Measurements from ENCODE around the gene IQGAP1. TPM values are rescaled to one million over a fixed set of nuclear protein-coding genes. Genes with fewer than 3 reads are reported as not detected.
"Not testable (repeated sequence)": the region's sequence is repeated elsewhere in the genome, so short reads cannot be mapped to it uniquely, and the experiment has no call there.

IQGAP1 gene
- total RNA-seq, 2 experiments from 2014 or later, result 217 to 221 TPM

DNA sequence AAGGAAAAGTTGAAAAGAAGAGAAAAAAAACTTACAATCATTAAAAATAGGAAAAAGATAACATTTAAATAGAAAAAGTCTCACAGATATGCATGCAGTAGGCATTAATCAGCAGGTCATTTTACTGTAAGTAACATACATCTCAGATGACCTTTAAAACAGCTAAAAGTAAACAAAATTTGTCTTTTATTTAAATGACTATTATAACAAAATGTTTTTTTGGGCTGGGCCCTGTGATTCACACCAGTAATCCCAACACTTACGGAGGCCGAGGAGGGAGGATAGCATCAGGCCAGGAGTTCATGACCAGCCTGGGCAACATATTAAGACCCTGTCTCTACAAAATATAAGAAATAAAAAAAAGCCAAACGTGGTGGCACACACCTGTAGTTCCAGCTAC is 14.7 kb downstream of the IQGAP1 start:
- peaks cover 75% of the 10 kb centered on the region for H3K4me1 Mint-ChIP-seq
- no peak overlapping the region for H3K27ac Mint-ChIP-seq
- DNase-seq (no peak), ATAC-seq (no peak)
- no peak overlapping the region for H3K4me3 Mint-ChIP-seq
- H3K27me3 Mint-ChIP-seq, result no peaks in the 10 kb centered on the region
- CTCF ChIA-PET, result interaction anchor here (1.2 to 1.7 kb wide), 3 partner anchors 15 to 82 kb away, joined by 3 to 6 read pairs (median 6); partner anchors contain the start of gene IQGAP1
- no peaks in the 10 kb centered on the region for H3K9me3 Mint-ChIP-seq (ENCODE audit: low read depth)
- peaks cover 42% of the 10 kb centered on the region for H3K36me3 Mint-ChIP-seq

DNA sequence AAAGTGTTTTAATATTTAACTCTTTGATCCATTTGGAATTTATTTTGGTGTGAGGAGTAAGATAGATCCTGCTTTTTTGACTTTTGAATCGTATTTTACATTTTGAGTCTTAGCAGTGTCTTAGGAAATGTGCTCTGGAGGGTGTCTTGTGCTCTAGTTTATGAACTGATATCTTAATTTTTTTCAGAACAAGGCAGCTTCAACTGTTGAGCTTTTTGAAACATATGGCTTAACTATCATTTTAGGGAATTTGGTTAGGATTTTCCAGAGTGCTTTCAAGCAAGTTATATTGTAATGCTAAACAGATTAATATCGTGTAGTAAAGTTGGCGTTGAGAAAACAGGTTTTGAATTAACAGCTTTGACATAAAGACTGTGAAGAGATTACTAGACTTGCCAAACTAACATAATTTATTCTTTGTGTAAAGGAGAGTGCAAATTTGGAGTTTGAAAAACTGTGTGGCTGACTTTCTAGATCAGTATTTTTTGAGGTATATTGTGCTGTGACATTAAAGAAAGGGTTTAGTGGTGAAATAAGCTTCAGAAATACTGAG is 17.1 kb downstream of the IQGAP1 start:
- no peak overlapping the region for H3K4me3 Mint-ChIP-seq
- no peak overlapping the region for H3K27ac Mint-ChIP-seq
- CTCF ChIA-PET, result interaction anchor here (1.1 to 1.6 kb wide), 3 partner anchors 16 to 43 kb away, joined by 3 to 5 read pairs (median 5); no protein-coding TSS in a partner anchor
- H3K4me1 Mint-ChIP-seq, result peaks cover 82% of the 10 kb centered on the region
- no peak for DNase-seq
- H3K27me3 Mint-ChIP-seq, result no peaks in the 10 kb centered on the region
- peaks cover 3% of the 10 kb centered on the region for H3K9me3 Mint-ChIP-seq (ENCODE audit: low read depth)
- ATAC-seq, result no peak
- H3K36me3 Mint-ChIP-seq, result peaks cover 53% of the 10 kb centered on the region

- CTCF ChIA-PET, result interaction anchor here (0.9 to 3.3 kb wide), 10 partner anchors 8 to 496 kb away, joined by 3 to 20 read pairs (median 4); partner anchors contain the start of genes IQGAP1 and MAN2A2
- peaks cover 57% of the 10 kb centered on the region for H3K36me3 Mint-ChIP-seq
- peaks cover 79% of the 10 kb centered on the region for H3K4me1 Mint-ChIP-seq
- H3K27me3 Mint-ChIP-seq, result no peaks in the 10 kb centered on the region
- no peak for DNase-seq
- H3K4me3 Mint-ChIP-seq, result peak overlapping the region; percentile 63
- peaks cover 3% of the 10 kb centered on the region for H3K9me3 Mint-ChIP-seq (ENCODE audit: low read depth)
- ATAC-seq, result no peak
- H3K27ac Mint-ChIP-seq, result peak overlapping the region; percentile 81
These were observed 19.3 kb downstream of the IQGAP1 start for GRCh38 chr15:90407336-90407735.

DNA sequence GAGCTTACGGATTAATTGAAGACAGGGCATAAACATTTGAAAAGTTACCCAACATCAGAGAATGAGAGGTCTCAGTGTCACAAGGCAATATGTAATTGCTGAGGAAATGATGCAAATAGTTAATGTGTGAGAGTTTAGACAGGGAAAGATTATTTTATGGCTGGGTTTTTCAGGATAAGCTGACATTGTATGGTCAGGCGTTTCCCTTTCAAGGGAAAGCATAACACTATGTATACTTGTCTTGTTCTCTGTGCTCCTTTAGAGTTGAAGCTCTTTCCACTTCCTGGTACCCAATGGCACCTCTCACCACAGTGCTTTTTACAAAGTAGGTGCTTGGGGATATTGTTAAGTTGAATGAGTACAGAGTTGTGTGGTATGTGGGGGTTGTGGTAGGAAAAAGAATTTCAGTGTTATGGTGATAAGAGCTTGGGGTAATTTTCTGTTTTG is 19.9 kb downstream of the IQGAP1 start:
- peak overlapping the region; percentile 81 for H3K27ac Mint-ChIP-seq
- no peaks in the 10 kb centered on the region for H3K27me3 Mint-ChIP-seq
- DNase-seq (peak; percentile 79), ATAC-seq (peak; percentile 93)
- CTCF ChIA-PET, result interaction anchor here (0.9 to 3.3 kb wide), 10 partner anchors 9 to 495 kb away, joined by 3 to 20 read pairs (median 4); partner anchors contain the start of genes IQGAP1 and MAN2A2
- peaks cover 3% of the 10 kb centered on the region for H3K9me3 Mint-ChIP-seq (ENCODE audit: low read depth)
- H3K4me1 Mint-ChIP-seq, result peaks cover 82% of the 10 kb centered on the region
- H3K4me3 Mint-ChIP-seq, result peak overlapping the region; percentile 63
- H3K36me3 Mint-ChIP-seq, result peaks cover 56% of the 10 kb centered on the region

DNA sequence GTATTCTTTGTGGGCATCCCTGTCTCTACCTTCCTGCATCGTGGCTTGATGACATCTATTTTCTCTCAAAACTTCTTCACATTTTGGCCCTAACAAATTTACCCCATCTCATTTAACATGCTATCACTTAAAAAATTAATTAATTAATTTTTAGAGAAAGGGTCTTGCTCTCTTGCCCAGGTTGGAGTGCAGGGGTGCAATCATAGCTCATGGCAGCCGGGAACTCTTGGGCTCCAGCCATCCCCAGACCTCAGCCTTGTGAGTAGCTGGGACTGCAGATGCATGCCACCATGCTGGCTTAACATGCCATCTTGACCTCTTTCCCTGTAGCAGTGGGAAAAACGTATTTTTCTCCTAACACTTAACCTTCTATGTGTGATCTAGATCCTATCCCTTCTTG is 20.6 kb downstream of the IQGAP1 start:
- H3K27me3 Mint-ChIP-seq, result no peaks in the 10 kb centered on the region
- H3K4me3 Mint-ChIP-seq, result peak overlapping the region; percentile 0
- peaks cover 87% of the 10 kb centered on the region for H3K4me1 Mint-ChIP-seq
- ATAC-seq, result no peak
- H3K27ac Mint-ChIP-seq, result peak overlapping the region; percentile 81
- peaks cover 57% of the 10 kb centered on the region for H3K36me3 Mint-ChIP-seq
- peaks cover 3% of the 10 kb centered on the region for H3K9me3 Mint-ChIP-seq (ENCODE audit: low read depth)
- CTCF ChIA-PET, result interaction anchor here (1.2 to 3.3 kb wide), 5 partner anchors 11 to 148 kb away, joined by 3 to 20 read pairs (median 6); partner anchors contain the start of gene IQGAP1
- DNase-seq, result no peak

- not testable (repeated sequence) for DNase-seq; H3K9me3 Mint-ChIP-seq (ENCODE audit: low read depth); ATAC-seq; H3K27me3 Mint-ChIP-seq
- Mint-ChIP-seq H3K4me3 (peak overlapping the region; percentile 18), H3K27ac (peak overlapping the region; percentile 70), H3K4me1 (peaks cover 86% of the 10 kb centered on the region), H3K36me3 (peaks cover 51% of the 10 kb centered on the region)
- CTCF ChIA-PET, result interaction anchor here (3.3 kb wide), 1 partner anchor 21 kb away, joined by 14 read pairs; the partner anchor contains the start of gene IQGAP1
These were observed 21.5 kb downstream of the IQGAP1 start for GRCh38 chr15:90409587-90409986.

- H3K4me3 Mint-ChIP-seq; H3K27me3 Mint-ChIP-seq; H3K9me3 Mint-ChIP-seq (ENCODE audit: low read depth); DNase-seq; CTCF ChIA-PET; ATAC-seq: not testable (repeated sequence)
- Mint-ChIP-seq H3K27ac (peak overlapping the region; percentile 7), H3K36me3 (peaks cover 50% of the 10 kb centered on the region), H3K4me1 (peaks cover 83% of the 10 kb centered on the region)
These were observed 22.3 kb downstream of the IQGAP1 start for GRCh38 chr15:90410316-90410715.

DNA sequence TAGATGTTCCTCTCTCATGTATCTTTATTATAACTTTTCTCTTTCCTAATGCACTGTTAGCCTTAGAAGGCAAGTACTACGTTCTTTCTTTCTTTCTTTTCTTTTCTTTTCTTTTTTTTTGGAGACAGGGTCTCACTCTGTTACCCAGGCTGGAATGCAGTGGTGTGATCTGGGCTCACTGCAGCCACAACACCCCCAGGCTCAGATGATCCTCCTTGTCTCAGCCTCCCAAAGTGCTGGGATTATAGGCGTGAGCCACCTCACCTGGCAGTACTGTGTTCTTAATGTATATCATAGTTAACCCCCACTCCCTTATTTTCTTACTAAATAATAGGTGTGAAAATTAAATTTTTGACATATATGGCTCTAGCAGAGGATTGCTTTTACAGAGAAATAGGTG is 23.1 kb downstream of the IQGAP1 start:
- Mint-ChIP-seq H3K27ac (no peak overlapping the region), H3K9me3 (ENCODE audit: low read depth) (peaks cover 3% of the 10 kb centered on the region), H3K4me1 (peaks cover 82% of the 10 kb centered on the region), H3K4me3 (no peak overlapping the region), H3K27me3 (no peaks in the 10 kb centered on the region), H3K36me3 (peaks cover 55% of the 10 kb centered on the region)
- CTCF ChIA-PET, result interaction anchor here (1.4 kb wide), 1 partner anchor 71 kb away, joined by 5 read pairs; no protein-coding TSS in a partner anchor
- no peak for DNase-seq
- ATAC-seq, result no peak

DNA sequence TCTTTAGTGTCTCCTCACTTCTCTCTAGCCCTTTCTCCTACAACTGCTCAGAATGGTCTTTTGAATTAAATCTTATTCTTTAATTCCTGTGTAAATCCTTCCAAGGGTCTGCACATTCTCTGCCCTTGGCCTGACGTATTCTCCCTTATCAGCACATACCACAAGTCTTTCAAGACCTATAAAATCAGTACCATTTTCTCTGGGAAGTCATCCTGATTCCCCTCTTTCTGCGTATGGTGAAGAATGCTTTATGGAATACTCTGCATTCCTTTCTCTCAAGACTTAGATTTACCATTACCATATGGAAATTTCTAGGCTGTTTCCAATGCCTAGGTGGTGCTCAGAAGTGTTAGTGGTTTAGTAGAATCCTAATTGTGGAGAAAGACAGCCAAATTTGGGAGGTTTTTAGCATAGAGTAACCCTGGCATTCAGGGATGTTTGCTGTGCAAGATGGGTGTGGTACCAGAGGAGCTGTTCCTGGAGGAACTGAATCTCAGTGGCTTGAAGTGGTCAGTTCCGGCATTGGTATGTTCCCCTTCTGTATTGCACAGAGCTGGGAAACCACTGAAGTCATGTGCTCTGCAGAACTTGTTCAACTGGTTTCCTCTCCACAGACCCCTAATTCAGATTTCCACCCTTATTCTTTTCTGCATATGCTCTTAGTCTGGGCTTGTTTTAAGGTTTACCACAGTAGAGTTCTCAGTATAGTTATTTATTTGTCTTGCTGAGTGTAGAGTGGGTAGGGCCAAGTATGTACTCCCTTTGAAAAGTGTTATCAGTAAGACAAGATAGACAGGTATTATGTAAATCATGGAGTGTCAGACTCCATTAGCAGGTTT is 24.5 kb downstream of the IQGAP1 start:
- ATAC-seq (peak; percentile 57), DNase-seq (peak; percentile 76)
- H3K4me1 Mint-ChIP-seq, result peaks cover 74% of the 10 kb centered on the region
- H3K9me3 Mint-ChIP-seq (ENCODE audit: low read depth), result peaks cover 3% of the 10 kb centered on the region
- CTCF ChIA-PET, result interaction anchor here (0.7 to 1.8 kb wide), 5 partner anchors 17 to 92 kb away, joined by 3 to 5 read pairs (median 5); no protein-coding TSS in a partner anchor
- peak overlapping the region; percentile 86 for H3K27ac Mint-ChIP-seq
- peak overlapping the region; percentile 22 for H3K4me3 Mint-ChIP-seq
- peaks cover 58% of the 10 kb centered on the region for H3K36me3 Mint-ChIP-seq
- H3K27me3 Mint-ChIP-seq, result no peaks in the 10 kb centered on the region

DNA sequence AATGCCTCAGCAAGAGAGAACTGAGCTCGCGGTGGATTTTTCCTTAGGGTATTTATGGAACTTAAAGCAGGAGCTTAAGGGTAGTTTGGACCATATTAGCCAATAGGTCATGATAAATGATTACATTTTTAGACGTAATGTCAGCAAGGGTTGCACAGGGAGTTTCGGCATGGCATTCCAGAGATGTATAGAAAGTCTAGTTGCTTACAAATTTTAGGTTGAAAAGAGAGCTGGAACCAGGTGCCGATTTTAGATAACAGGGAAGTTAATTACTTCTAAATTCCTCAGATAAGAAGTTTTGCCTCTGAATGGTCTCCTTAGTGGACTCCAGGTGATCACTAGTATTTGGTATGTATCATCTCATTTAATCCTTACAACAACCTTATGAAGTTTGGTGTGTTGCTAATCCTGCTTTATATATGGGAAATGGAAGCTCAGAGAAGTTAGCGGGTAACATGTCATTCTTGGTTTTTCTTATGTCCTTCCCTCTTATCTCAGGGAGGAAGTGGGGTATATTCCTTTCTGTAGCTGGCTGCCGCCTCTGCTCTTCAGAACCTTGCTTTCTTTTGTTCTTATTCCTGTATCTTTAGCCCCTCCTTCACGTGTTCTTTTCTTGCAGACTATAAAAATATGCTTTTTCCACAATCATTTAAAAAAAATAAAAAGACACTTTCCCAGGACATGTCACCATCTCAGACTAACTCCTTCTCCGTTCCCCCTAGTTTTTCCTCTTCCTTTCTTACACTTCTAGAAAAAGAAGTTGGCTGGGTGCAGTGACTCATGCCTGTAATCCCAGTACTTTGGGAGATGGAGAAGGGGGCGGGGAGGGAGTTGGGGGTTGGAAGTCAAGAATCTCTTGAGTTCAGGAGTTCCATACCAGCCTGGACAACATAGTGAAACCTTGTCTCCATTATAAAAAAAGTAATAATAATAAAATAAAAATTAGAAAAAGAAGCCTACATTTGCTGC is 25.7 kb downstream of the IQGAP1 start:
- DNase-seq (no peak), ATAC-seq (no peak)
- Mint-ChIP-seq H3K9me3 (ENCODE audit: low read depth) (peaks cover 3% of the 10 kb centered on the region), H3K27me3 (no peaks in the 10 kb centered on the region), H3K4me1 (peaks cover 72% of the 10 kb centered on the region), H3K27ac (peak overlapping the region; percentile 86), H3K4me3 (peak overlapping the region; percentile 22), H3K36me3 (peaks cover 54% of the 10 kb centered on the region)
- CTCF ChIA-PET, result interaction anchor here (0.6 to 2.7 kb wide), 7 partner anchors 10 to 93 kb away, joined by 3 to 6 read pairs (median 4); partner anchors contain the start of gene ZNF774

DNA sequence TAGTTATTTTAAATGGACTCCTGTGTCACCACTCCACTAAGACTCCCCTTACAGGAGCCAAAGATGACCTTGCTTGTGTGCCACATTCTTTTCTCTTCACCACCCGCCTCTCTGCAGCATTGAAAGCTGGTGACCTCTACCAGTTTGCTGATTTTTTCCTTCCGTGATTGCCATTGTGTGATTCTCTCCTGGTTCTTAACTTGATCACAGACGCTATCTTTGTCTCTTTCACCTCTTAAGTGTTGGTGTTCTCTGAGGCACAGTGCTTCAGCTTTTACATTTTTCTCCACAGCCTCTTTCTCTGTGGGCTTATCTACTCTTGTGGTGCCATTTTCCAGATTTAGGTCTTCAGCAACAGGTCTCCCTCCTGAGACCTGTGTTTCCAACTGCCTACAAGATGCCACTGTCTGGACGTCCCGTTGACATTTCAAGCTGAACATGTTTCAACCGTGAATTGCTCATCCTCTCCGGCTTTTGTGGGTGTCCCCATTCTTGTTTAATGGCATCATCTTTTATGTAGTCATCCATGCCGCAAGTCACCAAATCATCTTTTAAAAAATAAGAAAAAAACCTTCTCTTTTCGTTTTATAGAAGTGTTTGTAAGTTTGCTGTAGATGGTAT is 26.5 kb downstream of the IQGAP1 start:
- H3K9me3 Mint-ChIP-seq (ENCODE audit: low read depth), result peaks cover 2% of the 10 kb centered on the region

GRCh38 chr15:90416052-90416451 is 28.0 kb downstream of the IQGAP1 start:
- not testable (repeated sequence) for H3K27me3 Mint-ChIP-seq; DNase-seq; H3K9me3 Mint-ChIP-seq (ENCODE audit: low read depth); ATAC-seq; H3K27ac Mint-ChIP-seq; H3K4me3 Mint-ChIP-seq
- Mint-ChIP-seq H3K36me3 (peaks cover 43% of the 10 kb centered on the region), H3K4me1 (peaks cover 74% of the 10 kb centered on the region)
- CTCF ChIA-PET, result interaction anchor here (2.7 kb wide), 1 partner anchor 54 kb away, joined by 6 read pairs; no protein-coding TSS in a partner anchor

More for the DNA sequence above, 26.5 kb downstream of the IQGAP1 start:
- CTCF ChIA-PET, result interaction anchor here (0.6 to 2.7 kb wide), 3 partner anchors 30 to 62 kb away, joined by 3 to 6 read pairs (median 3); partner anchors contain the start of gene ZNF774
- Mint-ChIP-seq H3K27ac (peak overlapping the region; percentile 70), H3K4me3 (no peak overlapping the region), H3K4me1 (peaks cover 75% of the 10 kb centered on the region), H3K36me3 (peaks cover 49% of the 10 kb centered on the region), H3K27me3 (no peaks in the 10 kb centered on the region)
- ATAC-seq (no peak), DNase-seq (no peak)
